NCI-H2196 treated with DMSO at 0.1 percent for 48 hours (cell line): ENCODE measurements around the gene AIF1.
A peak's percentile ranks its signal among the peaks of the same experiment; 100 is the strongest.

ENCODE experiments used
- DNase-seq: peaks from one replicate; lab custom pipeline; 2025; ENCODE audit not compliant: unreplicated experiment; lab: John Stamatoyannopoulos, UW

The AIF1 gene

DNA sequence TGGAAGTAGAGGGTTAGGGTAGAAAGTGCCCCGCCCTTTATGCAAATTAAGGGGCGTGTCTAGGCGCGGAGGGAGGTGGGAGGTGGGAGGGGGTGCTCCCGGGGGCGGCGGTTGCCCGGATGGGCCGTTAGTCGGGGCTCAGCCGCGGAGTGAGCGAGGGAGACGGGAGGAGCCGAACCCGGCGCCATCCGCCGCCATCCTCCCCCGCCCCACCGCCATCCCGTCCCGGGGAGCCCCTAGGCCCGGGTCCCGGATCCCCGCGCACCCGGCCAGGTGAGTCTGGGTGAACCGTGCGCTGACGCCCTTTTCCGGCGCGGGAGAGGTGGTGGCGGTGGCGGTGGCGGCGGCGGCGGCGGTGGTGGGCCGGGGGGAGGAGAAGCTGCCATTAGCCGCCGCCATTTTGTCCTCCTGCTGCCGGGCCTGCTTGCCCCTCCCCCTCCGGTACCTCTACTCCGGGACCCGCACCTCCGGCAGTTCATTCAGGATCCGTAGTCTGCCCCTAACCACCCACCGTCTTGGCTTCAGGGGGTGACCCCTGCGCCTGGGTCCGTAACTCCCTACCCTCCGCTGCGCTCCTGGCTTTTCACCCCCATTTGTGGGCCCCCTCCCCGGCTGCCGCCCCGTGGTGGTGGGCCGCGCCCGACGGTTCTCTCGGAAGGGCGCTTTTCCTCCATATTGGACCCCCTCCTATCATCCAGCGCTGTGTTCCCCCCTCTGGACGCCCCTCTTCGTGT, 5.7 kb downstream of the AIF1 start, which contains the start of gene PRRC2A:
Gene PRRC2A, plus strand, starts transcription at position 130 of the 734 bp plus-strand sequence. CDS start 2,075 bp downstream, outside the sequence.
- DNase-seq = peak; percentile 76

DNA sequence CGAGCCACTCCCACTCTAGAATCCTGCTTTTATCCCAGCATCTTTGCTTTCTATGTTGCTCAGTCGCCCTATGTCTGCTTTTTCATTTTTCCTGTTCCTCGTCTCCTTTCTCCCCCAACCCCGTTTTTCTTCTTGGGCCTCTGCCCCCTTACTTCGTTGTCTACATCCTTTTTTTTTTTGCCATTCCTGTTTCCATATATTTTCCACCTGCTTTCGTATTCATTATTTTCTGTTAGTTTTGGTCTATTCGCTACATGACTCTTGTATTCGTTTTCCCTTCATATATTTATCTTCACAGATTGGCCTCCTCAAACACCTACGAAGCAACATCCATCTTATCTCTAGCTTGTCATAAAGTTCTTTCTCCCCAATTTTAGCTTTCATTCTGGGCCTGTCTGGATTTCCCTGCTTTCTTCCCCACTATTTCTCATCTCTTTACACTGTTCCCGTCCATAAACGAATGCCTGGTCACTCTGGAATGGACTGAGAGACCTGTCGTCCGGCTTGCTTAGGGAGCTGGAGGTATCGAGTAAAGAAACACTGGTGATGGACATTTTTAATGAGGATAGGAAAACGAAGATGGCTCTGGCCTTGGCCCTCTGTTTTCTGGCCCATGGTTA, 6.4 kb downstream of the AIF1 start:
- DNase-seq = no peak

DNA sequence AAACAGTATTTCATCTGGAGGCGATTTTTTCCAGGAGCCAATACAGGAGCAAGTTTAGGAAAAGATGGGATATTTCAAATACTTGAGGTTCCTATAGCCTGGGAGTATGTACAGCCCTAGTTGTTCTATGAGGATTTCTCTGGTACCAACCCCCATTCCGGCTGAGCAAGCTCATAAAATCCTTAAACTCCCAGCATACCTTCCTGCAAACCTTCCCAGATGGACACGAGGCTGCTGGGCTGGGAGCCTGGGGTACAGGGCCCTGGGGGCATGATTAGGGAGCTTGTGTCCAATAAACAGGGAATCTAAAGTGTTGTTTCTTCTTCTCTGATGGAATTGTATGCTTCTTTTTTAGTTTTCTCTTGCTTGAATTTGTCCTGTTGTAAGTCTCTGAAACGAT, 7.0 kb downstream of the AIF1 start:
- DNase-seq = no peak

DNA sequence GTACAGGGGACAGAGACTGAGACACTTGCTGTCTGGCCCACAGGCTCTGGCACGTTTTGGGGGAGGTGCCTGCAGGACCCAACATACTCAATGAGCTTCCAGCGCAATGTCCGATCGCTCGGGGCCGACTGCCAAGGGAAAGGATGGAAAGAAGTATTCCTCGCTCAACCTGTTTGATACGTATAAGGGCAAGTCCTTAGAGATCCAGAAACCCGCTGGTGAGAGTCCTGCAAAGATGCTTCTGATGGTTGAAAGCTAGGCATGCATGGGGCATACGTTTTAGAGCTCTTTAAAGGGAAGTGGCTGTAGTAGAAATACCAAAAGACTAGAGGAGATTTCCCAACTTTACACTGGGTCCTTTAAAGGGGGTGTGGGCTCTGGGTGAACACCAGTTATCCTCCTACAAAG, 7.7 kb downstream of the AIF1 start:
- DNase-seq = no peak

DNA sequence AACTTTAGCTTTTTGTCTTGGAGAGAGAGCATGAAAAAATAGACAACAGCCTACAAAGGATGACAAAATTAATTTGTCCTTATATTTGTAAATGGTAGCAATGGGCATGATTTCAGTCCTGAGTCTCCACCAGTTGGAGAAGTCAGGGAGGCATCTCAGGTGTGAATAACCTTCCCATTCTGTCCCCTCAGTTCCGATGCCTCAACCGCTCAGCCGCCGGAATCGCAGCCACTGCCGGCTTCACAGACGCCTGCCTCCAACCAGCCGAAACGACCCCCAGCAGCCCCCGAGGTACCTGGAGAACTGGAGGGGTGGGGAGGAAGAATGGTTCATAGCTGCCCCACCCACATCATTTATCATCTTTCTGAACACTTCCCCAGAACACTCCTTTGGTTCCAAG, 9.0 kb downstream of the AIF1 start:
- no peak for DNase-seq

DNA sequence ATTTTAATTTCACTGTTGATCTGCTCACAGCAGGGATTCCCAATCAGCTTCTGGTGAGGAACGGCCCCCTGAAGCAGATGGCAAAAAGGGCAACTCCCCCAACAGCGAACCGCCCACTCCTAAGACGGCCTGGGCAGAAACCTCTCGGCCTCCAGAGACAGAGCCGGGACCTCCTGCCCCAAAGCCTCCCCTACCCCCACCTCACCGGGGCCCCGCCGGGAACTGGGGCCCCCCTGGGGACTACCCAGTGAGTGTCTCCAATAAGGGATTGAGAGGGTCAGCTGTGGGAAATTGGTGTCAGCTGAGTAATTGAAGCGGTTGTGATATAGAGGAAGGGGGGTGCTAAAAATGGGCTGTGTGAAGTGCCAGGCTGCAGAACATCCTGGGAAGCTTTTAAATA, 11.9 kb downstream of the AIF1 start:
- DNase-seq = no peak

DNA sequence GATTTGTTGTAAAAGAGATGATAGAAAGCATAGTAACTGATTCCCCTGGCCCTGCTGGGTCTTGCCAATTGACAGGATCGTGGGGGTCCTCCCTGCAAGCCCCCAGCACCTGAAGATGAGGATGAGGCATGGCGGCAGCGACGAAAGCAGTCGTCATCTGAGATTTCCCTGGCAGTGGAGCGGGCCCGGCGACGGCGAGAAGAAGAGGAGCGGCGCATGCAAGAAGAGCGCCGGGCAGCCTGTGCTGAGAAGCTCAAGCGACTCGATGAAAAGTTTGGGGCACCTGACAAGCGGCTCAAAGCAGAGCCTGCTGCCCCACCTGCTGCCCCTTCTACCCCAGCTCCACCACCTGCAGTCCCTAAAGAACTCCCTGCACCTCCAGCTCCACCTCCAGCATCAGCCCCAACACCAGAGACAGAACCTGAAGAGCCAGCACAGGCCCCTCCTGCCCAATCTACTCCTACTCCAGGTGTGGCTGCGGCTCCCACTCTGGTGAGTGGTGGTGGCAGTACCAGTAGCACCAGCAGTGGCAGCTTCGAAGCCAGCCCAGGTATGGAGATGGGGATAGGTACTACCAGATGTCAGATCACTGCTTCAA, 12.8 kb downstream of the AIF1 start:
- DNase-seq = no peak

DNA sequence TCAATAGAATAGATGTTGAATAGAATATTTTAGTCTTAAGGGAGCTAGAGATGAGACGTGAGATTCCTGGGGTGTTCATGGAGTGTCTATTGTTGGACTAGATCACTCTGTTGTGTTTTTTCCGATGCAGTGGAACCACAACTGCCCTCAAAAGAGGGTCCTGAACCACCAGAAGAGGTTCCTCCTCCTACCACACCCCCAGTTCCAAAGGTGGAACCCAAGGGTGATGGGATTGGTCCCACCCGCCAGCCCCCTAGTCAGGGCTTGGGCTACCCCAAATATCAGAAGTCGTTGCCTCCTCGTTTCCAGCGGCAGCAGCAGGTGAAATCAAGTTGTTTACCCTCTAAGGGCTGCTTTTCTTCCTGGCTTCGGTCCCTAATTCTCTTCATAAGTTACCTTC, 14.0 kb downstream of the AIF1 start:
- DNase-seq = no peak

DNA sequence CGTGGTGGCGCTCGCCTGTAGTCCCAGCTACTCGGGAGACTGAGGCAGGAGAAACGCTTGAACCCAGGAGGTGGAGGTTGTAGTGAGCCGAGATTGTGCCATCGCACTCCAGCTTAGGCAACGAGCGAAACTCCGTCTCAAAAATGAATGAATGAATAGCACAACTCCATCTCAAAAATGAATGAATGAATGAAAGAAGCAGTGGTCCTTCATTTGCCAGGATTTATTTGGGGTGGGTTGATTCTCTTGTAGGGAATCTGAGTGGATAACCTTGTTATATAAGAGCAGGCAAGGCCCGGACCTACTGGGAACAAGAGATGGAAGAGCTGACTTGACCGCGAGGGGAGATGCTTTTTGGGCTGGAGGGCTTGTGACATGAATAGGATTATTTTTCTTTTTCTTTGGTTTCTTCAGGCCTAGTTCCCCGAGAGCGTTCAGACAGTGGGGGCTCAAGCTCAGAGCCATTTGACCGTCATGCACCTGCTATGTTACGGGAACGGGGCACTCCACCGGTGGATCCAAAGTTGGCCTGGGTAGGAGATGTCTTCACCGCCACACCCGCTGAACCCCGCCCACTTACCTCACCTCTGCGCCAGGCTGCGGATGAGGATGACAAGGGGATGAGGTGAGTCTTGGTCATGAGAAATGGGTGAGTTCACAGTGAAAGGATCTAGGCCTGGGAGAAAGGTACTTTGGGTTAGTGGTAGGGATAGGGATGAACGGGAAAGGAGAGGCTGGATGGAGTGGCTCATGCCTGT, 15.3 kb downstream of the AIF1 start:
- no peak for DNase-seq

DNA sequence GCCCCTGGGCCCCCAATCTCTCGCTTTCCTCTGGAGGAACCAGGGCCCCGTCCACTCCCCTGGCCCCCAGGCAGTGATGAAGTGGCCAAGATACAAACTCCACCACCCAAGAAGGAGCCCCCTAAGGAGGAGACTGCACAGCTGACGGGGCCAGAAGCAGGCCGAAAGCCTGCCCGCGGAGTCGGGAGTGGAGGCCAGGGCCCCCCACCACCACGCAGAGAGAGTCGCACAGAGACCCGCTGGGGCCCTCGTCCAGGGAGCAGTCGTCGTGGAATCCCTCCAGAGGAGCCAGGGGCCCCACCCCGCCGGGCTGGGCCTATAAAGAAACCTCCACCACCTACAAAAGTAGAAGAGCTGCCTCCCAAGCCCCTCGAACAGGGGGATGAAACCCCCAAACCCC, 16.2 kb downstream of the AIF1 start:
- DNase-seq = no peak

DNA sequence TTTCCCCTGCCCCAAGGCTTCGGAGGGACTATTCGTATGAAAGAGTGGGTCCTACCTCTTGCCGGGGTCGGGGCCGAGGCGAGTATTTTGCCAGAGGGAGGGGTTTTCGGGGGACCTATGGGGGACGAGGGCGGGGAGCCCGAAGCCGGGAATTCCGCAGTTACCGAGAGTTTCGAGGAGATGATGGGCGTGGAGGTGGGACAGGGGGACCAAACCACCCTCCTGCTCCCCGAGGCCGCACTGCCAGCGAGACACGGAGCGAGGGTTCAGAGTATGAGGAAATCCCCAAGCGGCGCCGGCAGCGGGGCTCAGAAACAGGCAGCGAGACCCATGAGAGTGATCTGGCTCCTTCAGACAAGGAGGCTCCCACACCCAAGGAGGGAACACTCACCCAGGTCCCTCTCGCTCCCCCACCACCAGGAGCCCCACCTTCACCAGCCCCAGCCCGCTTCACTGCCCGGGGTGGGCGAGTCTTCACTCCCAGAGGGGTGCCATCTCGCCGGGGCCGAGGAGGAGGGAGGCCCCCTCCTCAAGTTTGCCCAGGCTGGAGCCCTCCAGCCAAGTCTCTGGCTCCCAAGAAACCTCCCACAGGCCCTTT, 16.7 kb downstream of the AIF1 start:
- no peak for DNase-seq

DNA sequence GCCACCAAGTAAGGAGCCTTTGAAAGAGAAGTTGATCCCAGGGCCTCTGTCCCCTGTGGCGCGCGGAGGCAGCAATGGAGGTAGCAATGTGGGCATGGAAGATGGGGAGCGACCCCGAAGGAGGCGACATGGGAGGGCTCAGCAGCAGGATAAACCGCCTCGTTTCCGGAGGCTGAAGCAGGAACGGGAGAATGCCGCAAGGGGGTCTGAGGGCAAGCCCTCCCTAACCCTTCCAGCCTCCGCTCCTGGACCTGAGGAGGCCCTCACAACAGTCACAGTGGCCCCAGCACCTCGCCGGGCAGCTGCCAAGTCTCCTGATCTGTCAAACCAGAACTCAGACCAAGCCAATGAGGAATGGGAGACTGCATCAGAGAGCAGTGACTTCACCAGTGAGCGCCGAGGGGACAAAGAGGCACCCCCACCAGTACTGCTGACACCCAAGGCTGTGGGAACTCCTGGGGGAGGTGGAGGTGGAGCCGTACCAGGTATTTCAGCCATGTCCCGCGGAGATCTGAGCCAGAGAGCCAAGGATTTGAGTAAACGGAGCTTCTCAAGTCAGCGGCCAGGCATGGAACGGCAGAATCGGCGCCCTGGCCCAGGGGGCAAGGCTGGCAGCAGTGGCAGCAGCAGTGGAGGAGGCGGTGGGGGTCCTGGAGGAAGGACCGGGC, 17.4 kb downstream of the AIF1 start:
- no peak for DNase-seq

DNA sequence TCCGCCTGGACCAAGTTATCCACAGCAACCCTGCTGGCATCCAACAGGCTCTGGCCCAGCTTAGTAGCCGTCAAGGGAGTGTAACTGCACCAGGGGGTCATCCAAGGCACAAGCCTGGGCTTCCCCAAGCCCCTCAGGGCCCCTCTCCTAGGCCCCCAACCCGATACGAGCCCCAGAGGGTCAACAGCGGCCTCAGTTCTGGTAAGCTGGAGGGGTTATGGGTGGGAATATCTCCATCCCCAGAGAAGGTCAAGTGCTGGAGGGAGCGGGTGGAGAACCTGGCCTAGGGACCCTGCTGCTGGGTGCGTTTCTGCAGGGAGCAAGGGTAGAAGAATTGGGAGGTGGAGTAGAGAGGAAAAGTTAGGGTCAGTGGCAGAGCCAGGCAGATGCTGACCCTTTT, 18.4 kb downstream of the AIF1 start:
- DNase-seq = no peak

DNA sequence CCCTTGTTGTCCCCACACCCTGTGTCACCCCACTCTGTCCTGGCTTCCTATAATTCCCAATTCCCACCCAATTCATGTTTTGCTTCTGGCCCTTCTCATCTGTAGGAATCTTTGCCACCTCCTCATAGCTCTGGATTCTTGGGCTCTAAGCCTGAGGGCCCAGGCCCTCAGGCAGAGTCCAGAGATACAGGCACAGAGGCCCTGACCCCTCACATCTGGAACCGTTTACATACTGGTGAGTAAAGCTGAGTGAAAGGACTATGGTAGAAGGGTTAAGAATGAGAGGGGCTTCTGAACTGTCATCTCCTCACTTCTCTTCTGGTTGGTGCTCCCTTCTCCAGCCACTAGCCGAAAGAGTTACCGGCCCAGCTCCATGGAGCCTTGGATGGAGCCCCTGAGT, 19.1 kb downstream of the AIF1 start:
- no peak for DNase-seq

DNA sequence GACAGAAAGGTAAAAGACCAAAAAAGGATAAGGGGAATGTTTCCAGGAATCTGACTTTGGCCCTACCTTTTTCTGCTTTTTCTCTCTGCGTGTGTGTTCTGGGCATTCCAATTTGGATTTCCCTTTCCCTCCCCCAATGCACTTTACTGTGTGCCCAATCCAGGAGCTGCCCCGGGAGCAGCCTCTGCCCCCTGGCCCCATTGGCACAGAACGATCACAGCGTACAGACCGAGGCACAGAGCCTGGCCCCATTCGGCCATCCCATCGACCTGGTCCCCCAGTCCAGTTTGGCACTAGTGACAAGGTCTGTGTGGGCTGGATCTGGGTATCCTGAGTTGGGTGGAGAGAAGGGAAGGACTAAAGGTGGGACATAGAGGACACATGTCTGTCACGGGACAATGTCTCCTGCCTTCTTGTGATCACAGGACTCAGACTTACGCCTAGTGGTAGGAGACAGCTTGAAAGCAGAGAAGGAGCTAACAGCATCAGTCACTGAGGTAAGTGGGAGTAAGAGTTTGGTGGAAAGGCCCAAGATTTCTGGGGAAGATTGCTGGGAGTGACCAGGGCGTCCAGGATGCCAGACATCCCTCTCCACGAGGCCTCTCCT, 20.0 kb downstream of the AIF1 start:
- no peak for DNase-seq

DNA sequence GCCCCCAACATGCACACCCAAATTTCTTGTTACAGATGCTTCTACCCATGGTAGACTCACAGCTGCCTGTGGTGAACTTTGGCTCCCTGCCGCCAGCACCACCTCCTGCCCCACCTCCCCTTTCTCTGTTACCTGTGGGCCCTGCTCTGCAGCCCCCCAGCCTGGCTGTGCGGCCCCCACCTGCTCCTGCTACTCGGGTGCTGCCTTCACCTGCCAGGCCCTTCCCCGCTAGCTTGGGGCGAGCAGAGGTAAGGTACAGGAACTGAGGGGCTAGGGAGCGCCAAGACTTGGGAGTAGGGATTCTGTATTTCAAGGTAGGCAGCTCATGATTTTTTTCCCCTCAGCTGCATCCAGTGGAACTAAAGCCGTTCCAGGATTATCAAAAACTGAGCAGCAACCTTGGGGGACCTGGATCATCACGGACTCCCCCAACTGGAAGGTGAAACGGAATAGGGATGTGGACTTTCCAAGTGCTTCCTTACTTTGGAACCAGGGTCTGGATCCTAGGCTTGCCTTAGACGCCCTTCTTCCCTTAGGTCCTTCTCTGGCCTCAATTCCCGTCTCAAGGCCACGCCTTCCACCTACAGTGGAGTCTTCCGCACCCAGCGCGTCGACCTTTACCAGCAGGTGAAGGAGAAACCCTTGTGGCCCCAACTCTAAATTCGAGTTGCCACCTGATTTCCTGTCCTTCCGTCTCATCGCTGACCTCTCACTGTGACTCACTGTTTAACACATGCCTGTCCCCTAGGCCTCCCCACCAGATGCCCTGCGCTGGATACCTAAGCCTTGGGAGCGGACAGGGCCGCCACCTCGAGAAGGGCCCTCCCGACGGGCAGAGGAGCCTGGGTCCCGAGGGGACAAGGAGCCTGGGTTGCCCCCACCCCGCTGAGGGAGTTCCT, 21.9 kb downstream of the AIF1 start:
- no peak for DNase-seq

DNA sequence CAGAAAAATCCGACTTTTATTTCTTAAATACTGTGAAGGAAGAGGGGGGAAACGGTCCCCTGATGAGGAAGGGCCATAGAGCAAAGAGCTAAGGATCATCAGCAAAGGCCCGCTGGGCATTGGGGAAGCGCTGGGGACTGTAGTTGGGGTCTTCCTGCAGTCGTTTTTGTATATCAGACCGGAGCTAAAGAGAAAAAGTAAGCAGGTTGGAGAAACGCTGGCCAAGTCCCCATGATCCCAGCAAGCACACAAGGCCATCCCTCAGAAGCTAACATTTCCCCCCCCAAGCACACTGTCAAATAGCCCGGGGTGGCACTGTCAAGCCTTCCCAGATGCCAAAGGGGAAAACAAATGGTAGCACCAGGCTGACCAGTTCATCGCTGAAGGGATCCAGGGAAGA, 24.0 kb downstream of the AIF1 start:
- no peak for DNase-seq

DNA sequence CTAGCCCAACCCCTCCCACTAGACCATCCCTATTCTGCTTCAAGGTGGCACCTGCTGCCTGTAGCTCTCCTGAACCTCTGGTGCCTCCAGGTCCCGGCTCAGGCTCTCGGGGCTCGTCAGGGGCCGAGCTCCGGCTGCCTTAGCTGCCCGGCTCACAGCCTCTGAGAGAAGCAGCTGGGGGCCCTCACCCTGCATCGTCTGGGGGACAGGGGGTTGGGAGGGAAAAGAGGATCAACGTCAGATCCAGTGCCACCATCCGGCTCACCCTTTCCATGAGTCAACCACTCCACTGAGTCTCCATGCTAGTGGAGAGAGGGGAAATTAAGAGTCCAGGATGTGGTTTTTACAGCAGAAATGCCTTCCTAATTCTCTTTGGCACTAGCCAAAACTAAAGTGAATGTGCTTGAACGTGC, 24.4 kb downstream of the AIF1 start:
- no peak for DNase-seq

DNA sequence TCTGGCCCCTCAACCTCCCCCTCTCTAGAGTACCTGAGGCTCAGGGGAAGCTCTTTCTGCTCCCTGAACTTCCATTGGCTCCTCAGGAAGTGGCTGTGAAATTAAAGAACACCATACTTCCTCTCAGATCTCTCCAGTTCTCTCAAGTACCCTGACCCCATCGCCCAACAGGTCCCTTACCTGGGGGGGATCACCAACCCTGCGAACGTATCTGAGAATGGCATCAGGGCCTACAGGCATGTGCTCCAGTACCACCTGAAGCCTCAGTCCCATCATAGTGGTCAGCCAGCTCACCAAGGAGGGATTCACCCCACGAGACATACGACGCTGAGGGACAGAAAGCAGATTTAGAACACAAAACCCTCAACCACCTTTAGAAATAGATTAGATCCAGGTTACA, 25.6 kb downstream of the AIF1 start:
- no peak for DNase-seq
